Mesenchymal stem cell (in vitro differentiated cells and primary cell): Measurements from ENCODE around the gene MACO1.

Source experiments
- DNase-seq: peaks from one replicate; pipeline ENCODE4 v3.0.0-alpha.2; 2013
- H2AFZ ChIP-seq: one replicate; pipeline ENCODE4 v1.6.1; 2013; ENCODE audit warnings: low read depth, mild to moderate bottlenecking, control low read depth, inconsistent platforms, low read length, moderate library complexity
- H2AK5ac ChIP-seq: 2 replicates; pipeline ENCODE4 v1.6.1; 2013; ENCODE audit warnings: low read length, moderate library complexity, mild to moderate bottlenecking, inconsistent platforms; ENCODE audit not compliant: severe bottlenecking
- H2BK120ac ChIP-seq: one replicate; pipeline ENCODE4 v1.6.1; 2013; ENCODE audit warnings: low read depth, mild to moderate bottlenecking, inconsistent platforms, low read length, moderate library complexity
- H2BK12ac ChIP-seq, 2 experiments: one replicate each; pipeline ENCODE4 v1.6.1; 2013; ENCODE audit warnings: inconsistent platforms in 2 of 2, low read length in 2 of 2, mild to moderate bottlenecking in 2 of 2, moderate library complexity in 2 of 2, control low read depth in 1 of 2
- H2BK15ac ChIP-seq: one replicate; pipeline ENCODE4 v1.6.1; 2013; ENCODE audit warnings: mild to moderate bottlenecking, low read depth, inconsistent platforms; ENCODE audit not compliant: poor library complexity, severe bottlenecking
- H2BK5ac ChIP-seq: 2 replicates; pipeline ENCODE4 v1.6.1; 2013; ENCODE audit warnings: low read depth, mild to moderate bottlenecking, low read length, control low read depth, inconsistent platforms; ENCODE audit not compliant: poor library complexity, severe bottlenecking
- H3K14ac ChIP-seq, 2 experiments: one replicate each; pipeline ENCODE4 v1.6.1; 2013; ENCODE audit warnings: inconsistent platforms in 2 of 2, low read length in 2 of 2, control low read depth in 1 of 2, mild to moderate bottlenecking in 1 of 2, moderate library complexity in 1 of 2
- H3K18ac ChIP-seq, 2 experiments: one replicate each; pipeline ENCODE4 v1.6.1; 2013; ENCODE audit warnings: inconsistent platforms in 2 of 2, low read length in 2 of 2, control low read depth in 1 of 2, low read depth in 1 of 2, mild to moderate bottlenecking in 1 of 2
- H3K23ac ChIP-seq, 2 experiments: one replicate each; pipeline ENCODE4 v1.6.1; 2013; ENCODE audit warnings: inconsistent platforms in 2 of 2, low read length in 2 of 2, mild to moderate bottlenecking in 2 of 2, moderate library complexity in 2 of 2, control low read depth in 1 of 2
- H3K27ac ChIP-seq: 2 replicates; pipeline ENCODE4 v1.5.1; 2013; ENCODE audit warnings: mild to moderate bottlenecking, moderate library complexity, low read length, control low read depth, inconsistent platforms; ENCODE audit not compliant: poor library complexity, severe bottlenecking
- H3K27me3 ChIP-seq, 2 experiments: 2 replicates each; pipeline versions ENCODE4 v1.6.1 to v1.7.0; 2013; ENCODE audit warnings: low read length in 2 of 2, mild to moderate bottlenecking in 2 of 2, moderate library complexity in 2 of 2, control low read depth in 1 of 2, inconsistent platforms in 1 of 2; ENCODE audit not compliant: control insufficient read depth in 1 of 2, insufficient read depth in 1 of 2
- H3K36me3 ChIP-seq, 2 experiments: 2 replicates each; pipeline versions ENCODE4 v1.6.1 to v1.7.0; 2013; ENCODE audit warnings: low read length in 2 of 2, control low read depth in 1 of 2, inconsistent platforms in 1 of 2, low read depth in 1 of 2, mild to moderate bottlenecking in 1 of 2; ENCODE audit not compliant: insufficient read depth in 2 of 2, control insufficient read depth in 1 of 2
- H3K4ac ChIP-seq, 2 experiments: one replicate each; pipeline ENCODE4 v1.6.1; 2013; ENCODE audit warnings: inconsistent platforms in 2 of 2, low read length in 2 of 2, mild to moderate bottlenecking in 2 of 2, moderate library complexity in 2 of 2, control low read depth in 1 of 2, low read depth in 1 of 2
- H3K4me1 ChIP-seq: 2 replicates; pipeline ENCODE4 v1.6.1; 2013; ENCODE audit warnings: low read depth, low read length, control low read depth; ENCODE audit not compliant: control insufficient read depth, insufficient read depth
- H3K4me2 ChIP-seq: 2 replicates; pipeline ENCODE4 v1.6.1; 2013; ENCODE audit warnings: low read length, mild to moderate bottlenecking, inconsistent platforms; ENCODE audit not compliant: poor library complexity, severe bottlenecking
- H3K4me3 ChIP-seq, 2 experiments: 2 replicates each; pipeline versions ENCODE4 v1.5.1 to v1.7.0; 2013; ENCODE audit warnings: low read length in 2 of 2, mild to moderate bottlenecking in 2 of 2, control low read depth in 1 of 2, low read depth in 1 of 2; ENCODE audit not compliant: insufficient read depth in 1 of 2
- H3K79me1 ChIP-seq: replicated peaks from 2 replicates; pipeline ENCODE4 v1.6.1; 2013; ENCODE audit warnings: mild to moderate bottlenecking, control low read depth, low read length, inconsistent platforms; ENCODE audit not compliant: poor library complexity, severe bottlenecking
- H3K9ac ChIP-seq: 2 replicates; pipeline ENCODE4 v1.7.0; 2013; ENCODE audit warnings: mild to moderate bottlenecking, low read length, moderate library complexity
- H3K9me3 ChIP-seq: 2 replicates; pipeline ENCODE4 v1.7.0; 2013; ENCODE audit warnings: mild to moderate bottlenecking, low read length; ENCODE audit not compliant: control insufficient read depth
- H4K8ac ChIP-seq: one replicate; pipeline ENCODE4 v1.6.1; 2013; ENCODE audit warnings: inconsistent platforms, mild to moderate bottlenecking, low read length, moderate library complexity
- H4K91ac ChIP-seq: one replicate; pipeline ENCODE4 v1.6.1; 2013; ENCODE audit warnings: mild to moderate bottlenecking, low read length, inconsistent platforms
- WGBS: methylation state at CpG from one replicate; pipeline ENCODE4 v1.1.7; 2013; ENCODE audit warnings: mixed read lengths; 5-methylcytosine and 5-hydroxymethylcytosine counted together

Gene MACO1

GRCh38 chr1:25530186-25531081 lies 99.7 kb downstream of the MACO1 start:
- Histone ChIP-seq H3K27ac (no peak overlapping the region), H2BK120ac (no peak overlapping the region), H3K4me3 (no peak overlapping the region), H3K27me3 (peaks cover 0 to 57% of the 10 kb centered on the region in 2 experiments), H3K9me3 (peaks cover 4% of the 10 kb centered on the region), H4K91ac (no peak overlapping the region), H3K79me1 (no peaks in the 10 kb centered on the region), H3K23ac (no peak overlapping the region), H3K4ac (no peak overlapping the region), H3K36me3 (no peaks in the 10 kb centered on the region), H2AK5ac (no peak overlapping the region), H2AFZ (no peak overlapping the region), H3K4me2 (no peak overlapping the region), H2BK12ac (no peak overlapping the region), H3K9ac (no peak overlapping the region), H3K4me1 (peaks cover 4% of the 10 kb centered on the region), H4K8ac (no peak overlapping the region), H3K14ac (no peak overlapping the region), H3K18ac (no peak overlapping the region), H2BK15ac (no peak overlapping the region), H2BK5ac (no peak overlapping the region)
- no peak for DNase-seq
- 88% methylated on average over 22 of the region's 22 CpGs for WGBS

GRCh38 chr1:25531082-25531461 lies 100.4 kb downstream of the MACO1 start:
- H2BK120ac ChIP-seq: no peak overlapping the region
- H2BK12ac ChIP-seq: no peak overlapping the region
- no peak overlapping the region for H2BK5ac ChIP-seq
- no peak overlapping the region for H3K14ac ChIP-seq
- H3K18ac ChIP-seq: no peak overlapping the region
- H3K27me3 ChIP-seq: peaks cover 5 to 56% of the 10 kb centered on the region in 2 experiments
- no peak overlapping the region for H4K91ac ChIP-seq
- H3K36me3 ChIP-seq: no peaks in the 10 kb centered on the region
- no peak overlapping the region for H3K23ac ChIP-seq
- WGBS: 93% methylated on average over 11 of the region's 11 CpGs
- no peaks in the 10 kb centered on the region for H3K9me3 ChIP-seq
- H3K9ac ChIP-seq: no peak overlapping the region
- H2AK5ac ChIP-seq: no peak overlapping the region
- no peak for DNase-seq
- no peaks in the 10 kb centered on the region for H3K79me1 ChIP-seq
- peaks cover 4% of the 10 kb centered on the region for H3K4me1 ChIP-seq
- H3K4ac ChIP-seq: no peak overlapping the region
- no peak overlapping the region for H2AFZ ChIP-seq
- no peak overlapping the region for H3K4me3 ChIP-seq
- H2BK15ac ChIP-seq: no peak overlapping the region
- H3K4me2 ChIP-seq: no peak overlapping the region
- no peak overlapping the region for H4K8ac ChIP-seq
- no peak overlapping the region for H3K27ac ChIP-seq

GRCh38 chr1:25532970-25533369 lies 102.3 kb downstream of the MACO1 start:
- 95% methylated on average over 2 of the region's 3 CpGs for whole genome bisulfite sequencing
- H3K9me3 ChIP-seq: no peaks in the 10 kb centered on the region
- peaks cover 4% of the 10 kb centered on the region for H3K4me1 ChIP-seq
- H2BK5ac ChIP-seq: no peak overlapping the region
- H3K36me3 ChIP-seq: no peaks in the 10 kb centered on the region
- no peak overlapping the region for H3K18ac ChIP-seq
- no peak overlapping the region for H3K4me3 ChIP-seq
- no peak for DNase-seq
- H2AK5ac ChIP-seq: no peak overlapping the region
- no peak overlapping the region for H2BK12ac ChIP-seq
- no peak overlapping the region for H3K4me2 ChIP-seq
- no peak overlapping the region for H2BK15ac ChIP-seq
- H3K27ac ChIP-seq: no peak overlapping the region
- H4K91ac ChIP-seq: no peak overlapping the region
- no peak overlapping the region for H3K14ac ChIP-seq
- H3K79me1 ChIP-seq: no peaks in the 10 kb centered on the region
- no peak overlapping the region for H3K4ac ChIP-seq
- H3K23ac ChIP-seq: no peak overlapping the region
- H3K27me3 ChIP-seq: peaks cover 6 to 41% of the 10 kb centered on the region in 2 experiments
- no peak overlapping the region for H4K8ac ChIP-seq
- no peak overlapping the region for H2BK120ac ChIP-seq
- no peak overlapping the region for H2AFZ ChIP-seq
- no peak overlapping the region for H3K9ac ChIP-seq

- no peak overlapping the region for H2BK12ac ChIP-seq
- H3K79me1 ChIP-seq: no peaks in the 10 kb centered on the region
- H2BK15ac ChIP-seq: no peak overlapping the region
- H3K36me3 ChIP-seq: no peaks in the 10 kb centered on the region
- H3K27me3 ChIP-seq: peaks cover 6 to 32% of the 10 kb centered on the region in 2 experiments
- H3K4ac ChIP-seq: no peak overlapping the region
- 59% methylated on average over 8 of the region's 9 CpGs for WGBS
- H2BK120ac ChIP-seq: no peak overlapping the region
- H4K91ac ChIP-seq: peak overlapping the region; percentile 2
- no peak overlapping the region for H3K14ac ChIP-seq
- no peak for DNase-seq
- H3K9ac ChIP-seq: no peak overlapping the region
- H3K23ac ChIP-seq: no peak overlapping the region
- H2AFZ ChIP-seq: no peak overlapping the region
- H4K8ac ChIP-seq: no peak overlapping the region
- no peaks in the 10 kb centered on the region for H3K9me3 ChIP-seq
- H3K4me1 ChIP-seq: peaks cover 8% of the 10 kb centered on the region
- no peak overlapping the region for H3K18ac ChIP-seq
- no peak overlapping the region for H3K4me3 ChIP-seq
- H2AK5ac ChIP-seq: no peak overlapping the region
- H3K27ac ChIP-seq: no peak overlapping the region
- H2BK5ac ChIP-seq: no peak overlapping the region
- H3K4me2 ChIP-seq: no peak overlapping the region
Measured at GRCh38 chr1:25533775-25534409, 103.2 kb downstream of the MACO1 start.
